HT-29 (cell line): ENCODE results near the gene PSMA2. TPM values are rescaled to one million over a fixed set of nuclear protein-coding genes. Genes with fewer than 3 reads are reported as not detected.

ENCODE experiments used
- DNase-seq: peaks from one replicate; pipeline ENCODE4 v3.0.0-alpha.2; 2015; ENCODE audit warnings: low spot score
- total RNA-seq: library from RNA; depleted of rRNA; stranded (reverse); fragments of >200 nt; shearing (Covaris generic); gene quantifications from 2 replicates; pipeline ENCODE4 v1.2.3, GENCODE V29; 2014

PSMA2 gene
- total RNA-seq, 1 experiment from 2014 or later: 54.8 TPM

- peak; percentile 91 for DNase-seq
Measured at GRCh38 chr7:42940985-42941847, 9.2 kb upstream of the PSMA2 start.

- no peak for DNase-seq
Measured at GRCh38 chr7:42939457-42940240, 7.7 kb upstream of the PSMA2 start.

- no peak for DNase-seq
Measured at GRCh38 chr7:42935861-42936260, 3.9 kb upstream of the PSMA2 start.

GRCh38 chr7:42934291-42934690 is 2.3 kb upstream of the PSMA2 start:
- no peak for DNase-seq

- DNase-seq: peak; percentile 61
Measured at GRCh38 chr7:42932811-42933591, 1.0 kb upstream of the PSMA2 start.

GRCh38 chr7:42931447-42931833 is 534 bp downstream of the PSMA2 start:
- peak; percentile 40 for DNase-seq

GRCh38 chr7:42930889-42931288 is 1.1 kb downstream of the PSMA2 start:
- DNase-seq: peak; percentile 19

- no peak for DNase-seq
Measured at GRCh38 chr7:42929449-42929848, 2.5 kb downstream of the PSMA2 start.

- DNase-seq: no peak
Measured at GRCh38 chr7:42928754-42929153, 3.2 kb downstream of the PSMA2 start.

- no peak for DNase-seq
Measured at GRCh38 chr7:42926204-42926603, 5.8 kb downstream of the PSMA2 start.

GRCh38 chr7:42925630-42926029 is 6.3 kb downstream of the PSMA2 start:
- no peak for DNase-seq

- no peak for DNase-seq
Measured at GRCh38 chr7:42924223-42924838, 7.6 kb downstream of the PSMA2 start.

GRCh38 chr7:42922017-42922753 is 9.8 kb downstream of the PSMA2 start:
- no peak for DNase-seq

GRCh38 chr7:42915356-42915755 is 16.6 kb downstream of the PSMA2 start:
- no peak for DNase-seq

GRCh38 chr7:42914421-42915045 is 17.4 kb downstream of the PSMA2 start:
- DNase-seq: no peak

GRCh38 chr7:42914009-42914408 is 18.0 kb downstream of the PSMA2 start:
- no peak for DNase-seq

- no peak for DNase-seq
Measured at GRCh38 chr7:42913591-42913990, 18.4 kb downstream of the PSMA2 start.

- DNase-seq: peak; percentile 96
Measured at GRCh38 chr7:42911454-42912447, 20.2 kb downstream of the PSMA2 start, which contains the start of gene C7orf25. C7orf25 (minus strand) TSS chr7:42912070; CDS start chr7:42910900, 1,170 bp downstream.

GRCh38 chr7:42910306-42910705 is 21.7 kb downstream of the PSMA2 start:
- no peak for DNase-seq
